Lower leg skin (tissue), 3 donors: ENCODE data around the gene AFDN.

Source experiments
- CTCF ChIP-seq, 3 donors: fragments of 450-650 bp; IDR thresholded peaks; one replicate each; pipeline ENCODE4 v1.5.1; 2016; ENCODE audit warnings: antibody characterized with exemption in 3 of 3, mild to moderate bottlenecking in 3 of 3, moderate library complexity in 2 of 3
- POLR2A ChIP-seq, 2 donors: fragments of 450-650 bp; IDR thresholded peaks; one replicate each; pipeline ENCODE4 v1.6.1; 2016 to 2017; ENCODE audit warnings: antibody characterized with exemption in 2 of 2, mild to moderate bottlenecking in 1 of 2, moderate library complexity in 1 of 2

- TF ChIP-seq POLR2A (IDR thresholded peaks at IDR 0.05) (no peak), CTCF (IDR thresholded peaks at IDR 0.05) (no peak)
Measured at GRCh38 chr6:167802339-167802738, 24.4 kb upstream of the AFDN start.
